Sciatic nerve (tissue), 2 donors: Measurements from ENCODE around the gene MGMT. TPM values are rescaled to one million over a fixed set of nuclear protein-coding genes. Genes with fewer than 3 reads are reported as not detected.

ENCODE experiments used
- ATAC-seq: fragments of 200-7000 bp; cut with Tn5 transposase; one replicate; pipeline ENCODE4 v1.9.1; 2020; ENCODE audit warnings: mild to moderate bottlenecking, moderate library complexity
- DNase-seq: peaks from one replicate; pipeline ENCODE4 v3.0.0-alpha.2; 2020; ENCODE audit warnings: low spot score
- intact Hi-C: fragments of 100-400 bp; cut with DNase I; formaldehyde crosslinking; loops from one replicate; pipeline ENCODE4 v1.14.2; 2022
- total RNA-seq: library from RNA; stranded (reverse); fragmentation: NEBNext Ultra II Directional; extraction: Animal tissue kit (Norgen Biotek cat#: 25700); gene quantifications from one replicate; pipeline ENCODE4 v1.2.1, GENCODE V29; 2021
- donor health status: DM: no; HTN: no; CAD: no.
- donor health status: DM: no; HTN: no; CAD: no.

Gene MGMT
- total RNA-seq, 1 donor from 2014 or later: 24.5 TPM

- intact Hi-C loops: no loop called here
- ATAC-seq: no peak
- no peak for DNase-seq
These were observed 317.2 kb downstream of the MGMT start for GRCh38 chr10:129784291-129784690.

DNA sequence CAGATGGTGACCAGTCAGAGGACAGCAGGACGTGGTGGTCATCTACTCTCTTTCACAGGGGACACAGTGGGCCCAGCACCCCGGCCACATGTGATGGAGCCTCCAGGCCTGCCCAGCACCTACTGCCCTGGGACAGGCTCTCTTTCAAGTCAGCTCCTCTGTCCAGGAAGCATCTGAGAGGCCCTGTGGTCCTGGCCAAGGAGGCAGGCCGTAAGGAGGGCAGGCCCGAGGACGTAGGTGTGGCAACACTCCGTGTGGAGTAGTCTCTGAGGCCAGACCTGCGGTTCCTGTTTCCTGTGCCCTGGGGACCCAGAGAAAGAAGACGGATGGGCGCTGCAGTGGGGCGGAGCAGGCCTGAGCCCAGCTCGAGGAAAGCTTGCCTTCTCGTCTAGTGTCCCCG lies 317.9 kb downstream of the MGMT start:
- ATAC-seq (no peak), DNase-seq (no peak)
- intact Hi-C loops: no loop called here

- no peak for DNase-seq
- intact Hi-C loops: no loop called here
- no peak for ATAC-seq
These were observed 318.5 kb downstream of the MGMT start for GRCh38 chr10:129785536-129785981.

DNA sequence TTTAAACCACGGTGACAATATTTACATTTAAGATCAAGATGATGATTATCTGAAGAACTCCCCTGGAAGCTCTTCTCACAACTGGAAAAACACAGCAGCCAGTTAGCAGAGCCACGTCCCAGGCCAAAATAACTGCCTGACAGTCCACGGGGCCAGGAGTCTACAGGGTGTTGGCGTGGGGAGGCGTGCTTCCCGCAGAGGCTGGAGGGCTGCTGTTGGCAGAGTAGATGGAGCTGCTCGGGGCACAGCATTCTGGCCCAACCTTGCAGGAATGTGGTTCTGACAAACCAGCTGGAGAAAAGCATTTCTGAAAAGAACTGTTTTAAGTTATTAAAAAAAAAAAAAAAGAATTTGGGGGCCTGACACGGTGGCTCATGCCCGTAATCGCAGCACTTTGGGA lies 319.2 kb downstream of the MGMT start:
- intact Hi-C loops: no loop called here
- DNase-seq (no peak), ATAC-seq (no peak)

DNA sequence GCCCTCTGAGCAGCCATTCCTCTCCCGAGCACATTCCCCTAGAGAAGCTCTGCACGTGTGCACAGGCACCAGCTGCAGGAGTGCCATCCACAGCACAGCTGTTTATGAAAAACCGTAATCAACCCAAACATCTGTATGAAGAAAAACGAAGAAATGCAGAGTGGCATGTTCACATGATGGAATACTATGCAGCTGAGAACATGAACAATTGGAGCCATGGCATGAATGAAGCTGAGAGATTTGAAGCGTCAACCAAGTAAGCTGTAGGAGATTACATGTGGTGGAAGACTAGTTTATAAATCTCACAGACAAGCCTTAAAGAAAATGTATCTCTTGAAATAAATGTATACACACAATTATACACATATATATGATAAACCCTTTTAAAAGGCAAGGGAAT lies 320.5 kb downstream of the MGMT start:
- intact Hi-C loops: no loop called here
- DNase-seq: no peak
- ATAC-seq: no peak

DNA sequence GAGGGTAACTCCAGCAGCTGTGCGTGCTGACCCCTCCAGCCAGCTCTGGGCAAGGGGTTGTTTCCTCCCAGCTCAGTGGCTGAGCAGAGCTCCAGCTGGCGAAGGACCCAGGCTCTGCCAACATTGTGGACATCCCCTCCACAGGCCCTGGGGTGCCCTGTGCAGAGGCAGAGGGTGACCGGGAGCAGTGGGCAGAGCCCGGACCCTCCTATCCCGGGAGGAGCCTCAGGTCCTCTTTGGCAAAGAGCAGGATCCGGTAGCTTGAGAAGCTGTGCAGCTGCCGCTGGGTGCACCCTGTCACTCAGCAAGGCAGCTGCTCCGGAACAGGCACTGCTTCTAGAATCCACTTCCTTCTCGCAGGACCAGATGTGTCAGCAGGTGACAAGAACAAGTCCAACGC lies 321.2 kb downstream of the MGMT start:
- intact Hi-C loops: no loop called here
- ATAC-seq (no peak), DNase-seq (no peak)

DNA sequence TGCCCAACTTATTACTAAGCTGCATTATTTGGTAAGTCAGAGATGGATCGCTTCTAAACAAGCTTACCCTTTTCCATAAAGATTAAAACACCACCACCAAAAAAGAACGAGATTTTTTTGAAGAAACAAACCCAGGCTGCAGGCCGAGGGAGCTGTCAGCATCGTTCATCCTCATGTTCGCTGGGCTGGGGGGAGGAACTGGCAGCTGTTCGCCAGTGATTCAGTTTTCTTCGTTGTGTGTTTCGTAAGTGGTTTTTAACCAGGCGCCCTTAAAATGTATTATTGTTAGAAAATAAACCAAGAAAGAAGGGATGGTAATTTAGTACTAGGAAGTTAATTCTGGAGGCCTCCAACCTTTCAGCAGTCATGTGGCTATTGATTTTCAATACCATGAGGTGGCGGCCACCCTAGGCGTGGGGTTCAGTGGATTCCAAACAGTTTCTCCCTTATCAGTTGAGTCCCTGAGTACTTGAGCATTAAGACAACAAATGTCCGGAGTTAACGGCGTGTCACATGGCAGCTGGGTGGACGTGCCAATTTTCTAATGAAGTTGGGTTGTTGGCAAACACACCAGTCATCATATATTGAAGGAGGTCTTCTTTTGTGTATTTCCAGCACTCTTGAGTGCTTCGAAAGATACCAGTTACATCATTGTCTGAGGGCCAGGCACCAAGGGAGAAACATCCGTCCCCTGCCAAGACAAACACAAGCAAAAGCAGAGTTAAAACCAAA lies 323.8 kb downstream of the MGMT start:
- peak; percentile 74 for ATAC-seq
- DNase-seq: no peak

DNA sequence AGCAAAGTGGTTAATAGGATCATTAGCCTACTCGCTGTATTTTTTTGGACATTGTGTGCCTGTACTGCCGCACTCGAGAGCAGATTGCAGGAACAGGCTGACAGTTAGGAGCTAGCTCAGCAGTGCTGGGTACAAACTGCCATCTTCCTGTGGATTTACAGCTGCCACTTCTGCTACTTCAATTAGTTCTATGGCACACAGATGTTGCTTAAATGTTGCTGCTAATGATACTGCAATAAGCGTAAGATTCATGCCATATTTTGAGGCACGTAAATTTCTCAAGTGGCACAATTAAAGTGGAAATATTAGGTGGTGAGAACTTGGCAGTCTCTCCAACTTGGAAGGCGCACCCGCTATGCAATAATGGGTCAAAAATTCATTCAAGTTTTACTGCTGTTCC lies 325.1 kb downstream of the MGMT start:
- DNase-seq (no peak), ATAC-seq (no peak)
- intact Hi-C loops: no loop called here

More for the DNA sequence above, 323.8 kb downstream of the MGMT start:
- intact Hi-C loops: no loop called here

DNA sequence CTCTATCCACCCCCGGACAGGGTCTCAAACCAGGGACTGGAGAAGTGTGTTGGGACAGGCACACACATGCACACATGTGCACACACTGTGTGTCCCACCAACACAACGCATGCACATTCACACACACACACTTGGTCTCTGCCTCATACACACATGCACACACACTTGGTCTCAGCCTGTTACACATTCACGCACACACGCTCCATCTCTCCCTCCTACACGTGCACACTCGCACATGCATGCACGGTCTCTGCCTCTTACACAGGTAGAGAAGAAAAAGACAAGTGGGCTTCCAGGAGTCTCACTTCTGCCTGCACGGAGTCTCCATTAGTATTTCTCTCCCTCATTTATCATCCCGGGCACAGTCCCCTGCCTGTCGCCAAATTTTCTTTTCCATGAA lies 325.8 kb downstream of the MGMT start:
- intact Hi-C loops: no loop called here
- DNase-seq (no peak), ATAC-seq (no peak)

DNA sequence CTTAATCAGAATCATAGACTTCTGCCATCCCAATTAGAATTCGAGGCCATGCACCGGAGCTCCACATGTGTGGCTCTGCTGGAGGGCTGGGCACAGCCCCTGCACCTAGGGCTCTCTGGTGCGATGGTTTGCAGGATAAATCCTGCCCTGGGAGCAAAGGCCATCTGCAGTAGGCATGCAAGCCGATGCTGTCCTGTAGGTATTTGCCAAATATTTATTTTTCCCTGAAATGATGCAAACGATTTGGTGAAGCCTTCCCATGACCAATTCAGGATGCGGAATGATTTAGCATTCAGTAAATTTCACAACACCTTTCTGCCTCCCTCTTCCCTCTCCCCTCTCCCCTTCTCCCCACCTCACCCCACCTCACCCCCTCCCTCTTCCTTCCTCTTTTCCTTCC lies 326.4 kb downstream of the MGMT start:
- ATAC-seq (no peak), DNase-seq (no peak)
- intact Hi-C loops: no loop called here

GRCh38 chr10:129793996-129794395 lies 327.0 kb downstream of the MGMT start:
- DNase-seq: no peak
- ATAC-seq: no peak
- intact Hi-C loops: no loop called here

DNA sequence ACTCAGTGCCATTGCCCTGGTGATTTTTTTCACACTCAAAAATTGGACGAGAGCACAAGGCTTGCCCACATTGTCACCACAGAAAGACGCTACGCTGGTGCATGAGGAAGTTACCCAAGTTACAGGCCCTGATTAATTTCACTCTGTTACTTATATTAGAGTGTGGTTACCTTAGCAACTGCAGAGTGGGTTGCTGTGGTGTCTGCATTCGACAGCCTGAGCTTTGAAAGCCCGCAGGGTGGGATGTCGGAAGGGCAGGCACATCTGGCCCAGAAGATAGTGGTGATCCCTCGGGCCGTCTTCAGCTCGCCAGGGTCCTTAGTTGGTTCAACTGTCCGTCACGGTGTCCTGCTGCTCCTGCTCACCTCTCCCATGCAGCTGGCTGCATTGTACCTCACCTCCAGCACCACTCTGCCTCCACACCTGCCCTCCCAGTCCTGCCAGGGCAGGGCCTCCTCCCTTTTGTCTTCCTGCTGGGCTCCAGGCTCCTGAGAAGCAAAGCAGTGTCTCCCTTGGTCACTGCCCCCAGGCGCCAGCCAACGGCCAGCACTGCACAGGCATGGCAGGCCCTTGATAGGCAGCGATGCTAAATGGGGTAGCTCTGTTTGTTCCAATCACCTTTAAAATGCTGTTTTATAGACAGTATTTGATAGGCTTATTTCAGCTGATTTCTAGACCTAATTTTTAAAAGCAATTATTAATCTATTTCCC lies 329.8 kb downstream of the MGMT start:
- DNase-seq: no peak
- no peak for ATAC-seq
- intact Hi-C loops: no loop called here

- intact Hi-C loops: no loop called here
- ATAC-seq (no peak), DNase-seq (no peak)
These were observed 332.9 kb downstream of the MGMT start for GRCh38 chr10:129799942-129800341.

GRCh38 chr10:129800796-129801340 lies 333.8 kb downstream of the MGMT start:
- ATAC-seq (no peak), DNase-seq (no peak)
- intact Hi-C loops: no loop called here

DNA sequence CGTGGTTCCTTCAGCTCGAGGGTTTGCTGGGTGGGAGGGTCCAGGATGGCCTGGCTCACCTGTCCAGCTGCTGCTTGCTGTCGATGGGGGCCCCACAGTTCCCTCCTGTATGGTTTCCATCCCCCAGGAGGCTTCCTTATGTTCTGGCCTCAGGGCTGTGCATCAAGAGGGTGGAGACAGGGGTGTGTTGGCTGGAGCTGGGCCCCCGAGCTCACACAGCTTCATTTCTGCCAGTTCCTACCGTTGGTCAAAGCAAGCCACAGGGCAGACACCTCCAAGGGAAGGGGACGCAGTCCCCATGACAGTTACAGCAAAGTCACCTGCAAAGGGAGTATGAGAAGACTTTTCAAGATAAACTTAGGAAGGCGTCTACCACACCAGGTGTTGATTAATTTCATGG lies 340.2 kb downstream of the MGMT start:
- ATAC-seq (no peak), DNase-seq (no peak)
- intact Hi-C loops: no loop called here

- intact Hi-C loops: no loop called here
These were observed 341.3 kb downstream of the MGMT start for GRCh38 chr10:129808092-129808983.

DNA sequence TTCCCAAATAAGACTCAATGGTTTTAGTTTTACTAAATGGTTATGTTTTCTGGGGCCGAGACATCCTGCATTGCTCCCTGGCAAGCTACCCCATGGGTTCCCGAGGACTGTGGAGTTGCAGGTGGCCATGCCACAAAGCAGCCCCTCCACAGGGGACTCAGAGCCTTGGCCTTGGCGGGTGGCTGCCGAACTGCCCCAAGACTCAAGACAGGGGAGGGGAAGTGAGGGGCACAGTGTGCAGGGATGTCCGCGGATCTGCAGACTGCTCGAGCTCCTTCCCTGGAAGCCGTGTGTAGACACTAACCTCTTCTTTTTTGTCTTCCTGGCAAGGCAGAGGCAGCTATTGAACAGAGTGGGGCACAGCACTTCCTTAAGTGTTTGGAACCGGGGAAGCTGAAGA lies 342.4 kb downstream of the MGMT start:
- ATAC-seq: no peak
- DNase-seq: no peak
- intact Hi-C loops: no loop called here

More at GRCh38 chr10:129808092-129808983, 341.3 kb downstream of the MGMT start:
- ATAC-seq (no peak), DNase-seq (no peak)

DNA sequence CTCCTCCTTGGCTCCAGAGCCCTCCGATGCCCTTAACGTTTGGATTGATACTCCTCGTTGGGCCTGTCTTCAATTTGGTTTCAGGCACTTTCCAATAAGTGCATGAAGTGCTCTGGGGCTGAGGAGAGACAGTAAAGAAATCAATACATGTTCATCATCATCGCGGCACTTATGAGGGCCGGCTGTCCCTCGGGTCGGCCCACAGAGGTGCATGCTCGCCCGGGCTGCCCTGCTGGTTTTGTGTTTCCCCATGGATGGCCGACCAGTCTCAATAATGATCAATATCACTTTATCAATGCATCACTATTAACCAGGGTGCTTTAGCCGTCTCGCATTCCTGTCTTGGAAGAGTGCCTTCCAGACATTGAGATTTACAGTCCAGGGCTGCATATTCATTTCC lies 342.8 kb downstream of the MGMT start:
- ATAC-seq: no peak
- DNase-seq: no peak
- intact Hi-C loops: no loop called here

DNA sequence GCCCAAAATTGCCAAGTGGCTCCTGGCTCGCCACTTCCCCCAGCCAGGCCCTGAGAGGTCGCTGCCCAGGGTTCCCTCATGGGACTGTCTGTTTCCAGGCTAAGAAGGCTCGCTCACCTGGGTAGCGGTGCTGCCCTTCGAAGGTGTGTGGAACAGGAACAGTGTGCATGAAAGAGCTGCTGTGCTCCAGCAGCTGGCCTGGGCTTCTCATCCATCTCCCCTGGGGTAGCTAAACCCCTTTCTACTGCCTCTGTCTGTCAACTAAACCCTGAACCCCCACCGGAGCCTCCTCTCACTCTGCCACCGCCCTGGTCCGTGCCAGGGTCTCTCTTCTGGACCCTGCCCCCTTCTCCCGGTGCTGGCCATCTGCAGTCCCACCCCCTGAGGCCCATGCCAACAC lies 344.2 kb downstream of the MGMT start:
- ATAC-seq (no peak), DNase-seq (no peak)
- intact Hi-C loops: no loop called here
